ENCODE measurements around the gene PREX1. TPM values are rescaled to one million over a fixed set of nuclear protein-coding genes. Genes with fewer than 3 reads are reported as not detected.

The PREX1 gene
- polyA plus RNA-seq, 1 experiment = 1.3 TPM

DNA sequence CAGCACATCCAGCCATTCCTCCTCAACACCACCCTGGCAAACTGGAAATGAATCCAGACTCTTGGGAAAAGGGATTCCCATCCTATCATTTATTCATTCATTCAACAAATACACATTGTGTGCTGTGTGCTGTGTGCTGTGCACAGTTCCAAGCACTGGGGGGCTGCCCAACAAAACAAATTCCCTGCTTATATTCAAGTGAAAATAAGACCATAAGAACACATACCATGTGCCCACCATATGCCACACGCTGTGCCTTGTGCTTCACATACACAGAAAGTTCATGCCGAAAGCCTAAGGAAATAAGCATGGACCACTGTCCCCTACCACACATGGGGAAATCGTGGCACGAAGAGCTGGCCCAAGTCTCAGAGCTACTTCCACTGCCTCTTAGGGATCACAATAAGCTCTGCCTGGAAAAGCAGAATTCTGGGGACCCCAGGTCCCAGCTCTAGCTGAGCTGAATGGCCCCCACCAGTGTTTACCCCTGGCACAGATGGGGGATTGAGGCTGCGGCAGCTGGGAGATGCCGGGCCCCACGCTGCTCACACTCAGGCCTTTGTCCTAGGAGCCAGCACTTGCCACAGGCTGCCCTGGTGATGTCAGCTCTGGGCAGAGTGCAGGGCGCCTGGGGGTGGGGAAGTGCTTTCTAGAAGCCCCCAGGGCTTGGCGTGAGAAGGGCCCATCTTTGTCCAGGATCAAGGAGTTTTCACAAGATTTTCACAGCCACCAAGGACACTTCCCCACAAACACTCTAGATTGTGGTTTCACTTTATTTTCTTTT, 99.6 kb downstream of the PREX1 start:
- H3K4me3 ChIP-seq (ENCODE audit: low read depth, low read length) = no peak overlapping the region
- TF ChIP-seq, protein P1, sequence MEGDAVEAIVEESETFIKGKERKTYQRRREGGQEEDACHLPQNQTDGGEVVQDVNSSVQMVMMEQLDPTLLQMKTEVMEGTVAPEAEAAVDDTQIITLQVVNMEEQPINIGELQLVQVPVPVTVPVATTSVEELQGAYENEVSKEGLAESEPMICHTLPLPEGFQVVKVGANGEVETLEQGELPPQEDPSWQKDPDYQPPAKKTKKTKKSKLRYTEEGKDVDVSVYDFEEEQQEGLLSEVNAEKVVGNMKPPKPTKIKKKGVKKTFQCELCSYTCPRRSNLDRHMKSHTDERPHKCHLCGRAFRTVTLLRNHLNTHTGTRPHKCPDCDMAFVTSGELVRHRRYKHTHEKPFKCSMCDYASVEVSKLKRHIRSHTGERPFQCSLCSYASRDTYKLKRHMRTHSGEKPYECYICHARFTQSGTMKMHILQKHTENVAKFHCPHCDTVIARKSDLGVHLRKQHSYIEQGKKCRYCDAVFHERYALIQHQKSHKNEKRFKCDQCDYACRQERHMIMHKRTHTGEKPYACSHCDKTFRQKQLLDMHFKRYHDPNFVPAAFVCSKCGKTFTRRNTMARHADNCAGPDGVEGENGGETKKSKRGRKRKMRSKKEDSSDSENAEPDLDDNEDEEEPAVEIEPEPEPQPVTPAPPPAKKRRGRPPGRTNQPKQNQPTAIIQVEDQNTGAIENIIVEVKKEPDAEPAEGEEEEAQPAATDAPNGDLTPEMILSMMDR (IDR thresholded peaks at IDR 0.05; ENCODE audit: insufficient read depth, low read depth, low read length) = no peak
- CTCF ChIA-PET = no interaction called here
- POLR2A ChIA-PET = no interaction called here
- no peaks in the 10 kb centered on the region for H3K27me3 ChIP-seq (ENCODE audit: control insufficient read depth, insufficient read depth, low read length)
- DNase-seq (ENCODE audit: low read depth) = no peak
- no peaks in the 10 kb centered on the region for H3K36me3 ChIP-seq (ENCODE audit: control insufficient read depth, insufficient read depth, low read length)

DNA sequence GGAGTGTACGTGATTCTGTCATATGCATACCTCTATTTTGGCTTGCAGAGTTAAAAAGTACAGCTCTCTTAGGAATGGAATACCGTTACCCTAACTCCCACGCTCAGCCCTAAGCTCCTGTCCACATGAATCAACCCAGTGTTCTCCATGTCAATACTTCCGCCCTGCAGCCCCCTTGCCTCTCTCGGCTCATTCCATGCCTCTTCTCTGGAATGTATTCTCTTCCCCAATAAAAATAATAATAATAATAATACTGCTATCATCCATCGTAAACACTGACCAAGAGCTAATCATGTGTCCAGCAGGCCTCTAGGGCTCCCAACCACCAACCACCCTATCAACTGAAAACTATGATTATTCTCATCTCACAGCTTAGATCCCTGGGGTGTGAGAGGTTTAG, 100.6 kb downstream of the PREX1 start:
- TF ChIP-seq, protein P1 (IDR thresholded peaks at IDR 0.05; ENCODE audit: insufficient read depth, low read depth, low read length) = no peak
- H3K27me3 ChIP-seq (ENCODE audit: control insufficient read depth, insufficient read depth, low read length) = no peaks in the 10 kb centered on the region
- H3K36me3 ChIP-seq (ENCODE audit: control insufficient read depth, insufficient read depth, low read length) = no peaks in the 10 kb centered on the region
- H3K4me3 ChIP-seq (ENCODE audit: low read depth, low read length) = no peak overlapping the region
- DNase-seq (ENCODE audit: low read depth) = no peak
- POLR2A ChIA-PET = no interaction called here
- CTCF ChIA-PET = interaction anchor here (1.3 to 2.2 kb wide), 2 partner anchors 15 to 70 kb away, joined by 3 to 9 read pairs; no protein-coding TSS in a partner anchor

DNA sequence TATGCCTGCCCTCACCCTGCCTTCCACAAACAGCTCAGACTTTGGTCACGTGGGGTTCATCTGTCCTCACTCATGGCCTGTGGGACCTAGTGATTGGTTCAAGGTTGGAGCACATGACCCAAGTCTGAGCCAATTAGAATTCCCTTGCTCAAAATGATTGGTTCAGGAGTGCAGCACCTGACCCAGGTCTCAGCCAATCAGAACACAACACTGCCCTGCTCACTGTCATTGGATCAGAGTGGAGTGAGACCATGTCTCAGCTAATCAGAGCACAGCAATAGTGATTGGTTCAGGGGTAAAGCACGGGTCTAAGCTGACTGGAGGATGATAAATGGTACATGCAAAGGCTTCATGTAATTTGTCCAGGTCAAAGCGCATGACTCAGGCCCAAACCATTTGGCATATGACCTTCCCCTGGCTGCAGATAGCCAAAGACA, 102.2 kb downstream of the PREX1 start:
- no peak overlapping the region for H3K4me3 ChIP-seq (ENCODE audit: low read depth, low read length)
- ChIA-PET POLR2A (no interaction called here), CTCF (interaction anchor here (1.5 to 2.2 kb wide), 2 partner anchors 12 to 68 kb away, joined by 3 to 9 read pairs; no protein-coding TSS in a partner anchor)
- H3K27me3 ChIP-seq (ENCODE audit: control insufficient read depth, insufficient read depth, low read length) = no peaks in the 10 kb centered on the region
- TF ChIP-seq, protein P1 (IDR thresholded peaks at IDR 0.05; ENCODE audit: insufficient read depth, low read depth, low read length) = no peak
- DNase-seq (ENCODE audit: low read depth) = no peak
- no peaks in the 10 kb centered on the region for H3K36me3 ChIP-seq (ENCODE audit: control insufficient read depth, insufficient read depth, low read length)

DNA sequence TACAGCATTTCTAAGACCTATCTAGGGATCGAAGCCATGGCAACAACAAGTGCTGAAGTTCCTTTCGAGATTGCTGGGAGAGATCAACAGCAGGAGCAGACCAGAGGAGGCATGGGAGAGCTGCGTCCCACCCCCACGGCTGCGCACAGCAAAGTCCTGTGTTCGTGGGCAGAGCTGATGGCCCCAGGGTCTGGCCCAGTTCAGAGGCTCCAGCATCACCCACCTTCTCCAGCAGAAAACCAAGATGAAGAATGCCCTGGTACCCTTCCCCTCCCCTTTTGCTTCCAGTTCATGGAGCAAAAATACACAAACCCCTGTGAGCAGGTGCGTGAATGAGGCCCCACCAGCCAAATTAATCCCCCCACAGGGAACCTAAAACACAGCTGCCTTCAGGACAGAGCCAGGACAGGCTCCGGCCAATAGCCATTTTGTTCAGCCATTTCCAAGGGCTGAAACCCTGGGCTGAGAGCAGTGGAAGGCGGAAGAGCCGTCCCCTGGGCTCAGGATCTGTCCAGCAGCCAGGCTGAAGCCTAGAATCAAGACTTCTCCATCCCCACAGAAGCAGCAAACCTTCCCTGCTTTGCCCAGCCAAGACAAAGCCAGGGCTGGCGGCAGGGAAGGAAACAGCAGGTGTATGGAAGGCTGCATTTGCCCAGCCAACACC, 102.8 kb downstream of the PREX1 start:
- POLR2A ChIA-PET = no interaction called here
- CTCF ChIA-PET = interaction anchor here (0.8 to 1.5 kb wide), 3 partner anchors 8 to 67 kb away, joined by 3 read pairs; no protein-coding TSS in a partner anchor

DNA sequence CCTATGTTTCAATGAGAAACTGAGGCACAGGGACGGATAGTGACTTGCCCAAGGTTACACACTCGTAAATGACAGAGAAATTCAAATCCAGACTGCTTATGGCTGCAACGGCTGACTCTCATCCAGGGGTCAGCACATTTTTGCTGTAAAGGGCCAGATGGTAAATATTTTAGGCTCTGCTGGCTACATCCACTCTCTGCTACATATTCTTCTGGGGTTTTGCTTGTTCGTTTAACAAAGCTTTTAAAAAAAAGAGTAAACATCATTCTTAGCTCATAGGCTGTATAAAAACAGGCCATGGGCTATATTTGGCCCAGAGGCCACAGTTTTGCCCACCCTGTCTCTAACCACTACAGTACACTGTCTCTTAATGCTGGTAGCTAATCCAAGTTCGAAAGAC, 103.4 kb downstream of the PREX1 start:
- ChIA-PET POLR2A (no interaction called here), CTCF (interaction anchor here (0.6 to 1.0 kb wide), 4 partner anchors 8 to 121 kb away, joined by 3 to 5 read pairs (median 4); no protein-coding TSS in a partner anchor)
- Histone ChIP-seq H3K4me3 (ENCODE audit: low read depth, low read length) (no peak overlapping the region), H3K36me3 (ENCODE audit: control insufficient read depth, insufficient read depth, low read length) (no peaks in the 10 kb centered on the region), H3K27me3 (ENCODE audit: control insufficient read depth, insufficient read depth, low read length) (no peaks in the 10 kb centered on the region)
- no peak for DNase-seq (ENCODE audit: low read depth)
- TF ChIP-seq, protein P1 (IDR thresholded peaks at IDR 0.05; ENCODE audit: insufficient read depth, low read depth, low read length) = no peak

More for the DNA sequence above, 102.8 kb downstream of the PREX1 start:
- DNase-seq (ENCODE audit: low read depth) = no peak
- no peaks in the 10 kb centered on the region for H3K36me3 ChIP-seq (ENCODE audit: control insufficient read depth, insufficient read depth, low read length)
- H3K4me3 ChIP-seq (ENCODE audit: low read depth, low read length) = no peak overlapping the region
- TF ChIP-seq, protein P1 (IDR thresholded peaks at IDR 0.05; ENCODE audit: insufficient read depth, low read depth, low read length) = no peak
- H3K27me3 ChIP-seq (ENCODE audit: control insufficient read depth, insufficient read depth, low read length) = no peaks in the 10 kb centered on the region

Measured in BJ (cell line).